GM12878 (cell line): ENCODE data around the gene HAPLN2. TPM values are rescaled to one million over a fixed set of nuclear protein-coding genes. Genes with fewer than 3 reads are reported as not detected.

Experiments used
- CHD1 ChIP-seq: IDR thresholded peaks from 2 replicates; pipeline ENCODE4 v1.6.1; 2012; ENCODE audit warnings: low read depth, low read length, improper control_type of control experiment
- HDGF ChIP-seq: fragments of 450-650 bp; IDR thresholded peaks from 2 replicates; pipeline ENCODE4 v1.6.1; 2016; ENCODE audit warnings: antibody characterized with exemption
- IKZF2 ChIP-seq, 2 experiments: fragments of 450-650 bp; IDR thresholded peaks; 2 replicates each; pipeline ENCODE4 v1.6.1; 2017; ENCODE audit warnings: mild to moderate bottlenecking in 2 of 2, moderate library complexity in 2 of 2
- MEF2B ChIP-seq: fragments of 450-650 bp; IDR thresholded peaks from 2 replicates; pipeline ENCODE4 v1.6.1; 2018; ENCODE audit warnings: mild to moderate bottlenecking, moderate library complexity; ENCODE audit not compliant: partially characterized antibody, poor library complexity, severe bottlenecking
- NR2C1 ChIP-seq: fragments of 450-650 bp; IDR thresholded peaks from 2 replicates; pipeline ENCODE4 v1.6.1; 2017; ENCODE audit warnings: antibody characterized with exemption, mild to moderate bottlenecking, moderate library complexity
- NRF1 ChIP-seq: conservative IDR thresholded peaks from 2 replicates; pipeline ENCODE4 v1.6.1; 2011; ENCODE audit warnings: mild to moderate bottlenecking, low read depth, low read length, improper control_type of control experiment
- POLR2A ChIP-seq: IDR thresholded peaks from 2 replicates; pipeline ENCODE4 v1.6.1; 2011; ENCODE audit warnings: low read depth, mild to moderate bottlenecking, low read length
- POLR2AphosphoS5 ChIP-seq: IDR thresholded peaks from 2 replicates; pipeline ENCODE4 v1.6.1; 2011; ENCODE audit warnings: mild to moderate bottlenecking, low read length, inconsistent platforms
- SPI1 ChIP-seq: IDR thresholded peaks from 2 replicates; pipeline ENCODE4 v1.6.1; 2011; ENCODE audit warnings: low read depth, mild to moderate bottlenecking, low read length, moderate library complexity, borderline replicate concordance; ENCODE audit not compliant: insufficient read depth
- SRF ChIP-seq, 2 experiments: IDR thresholded peaks; 2 replicates each; pipeline ENCODE4 v1.6.1; 2011; ENCODE audit warnings: low read depth in 2 of 2, low read length in 2 of 2, mild to moderate bottlenecking in 1 of 2, moderate library complexity in 1 of 2
- YBX1 ChIP-seq: fragments of 450-650 bp; IDR thresholded peaks from 2 replicates; pipeline ENCODE4 v1.6.1; 2016; ENCODE audit warnings: antibody characterized with exemption
- YY1 ChIP-seq: IDR thresholded peaks from 2 replicates; pipeline ENCODE4 v1.6.1; 2011; ENCODE audit warnings: low read depth, mild to moderate bottlenecking, low read length
- ZSCAN29 ChIP-seq: fragments of 450-650 bp; IDR thresholded peaks from 2 replicates; pipeline ENCODE4 v1.6.1; 2017; ENCODE audit warnings: mild to moderate bottlenecking, moderate library complexity
- polyA plus RNA-seq, 11 experiments: library from polyadenylated mRNA; depleted of rRNA in 4 of 11; unstranded in 6 of 11; stranded (reverse) in 5 of 11; fragments of >200 nt; fragmentation: Nextera tagmentation in 4 of 11; fragmentation: Illumina TruSeq in 1 of 11; extraction: Ambion mirVana in 4 of 11; extraction: Trizol in 1 of 11; gene quantifications; 1 replicate in 1 of 11; 2 replicates in 10 of 11; pipeline versions ENCODE4 v1.2.1 to v1.2.3, GENCODE V29; 2011 to 2016; ENCODE audit warnings: inconsistent platforms in 2 of 11, missing spikeins in 2 of 11, low read depth in 1 of 11
- total RNA-seq, 4 experiments: library from RNA; depleted of rRNA in 3 of 4; stranded (reverse); fragments of >200 nt in 3 of 4; fragmentation: Illumina TruSeq in 1 of 4; extraction: Trizol in 1 of 4; gene quantifications; 2 replicates each; pipeline versions ENCODE4 v1.2.1 to v1.2.3, GENCODE V29; 2013 to 2021
- TF ChIP-seq, protein P1 (sequence below): IDR thresholded peaks from 2 replicates; pipeline ENCODE4 v1.6.1; 2012; ENCODE audit warnings: low read depth, low read length, improper control_type of control experiment
- TF ChIP-seq, protein P2 (sequence below): IDR thresholded peaks from 2 replicates; pipeline ENCODE4 v1.6.1; 2012; ENCODE audit warnings: low read depth, low read length, improper control_type of control experiment

The HAPLN2 gene
- total and polyA plus RNA-seq, 10 of the 15 experiments (the other 5 are each of a cell fraction or from before 2014, with no cell fraction given) = 0.15 to 0.24 TPM; not detected in 8

DNA sequence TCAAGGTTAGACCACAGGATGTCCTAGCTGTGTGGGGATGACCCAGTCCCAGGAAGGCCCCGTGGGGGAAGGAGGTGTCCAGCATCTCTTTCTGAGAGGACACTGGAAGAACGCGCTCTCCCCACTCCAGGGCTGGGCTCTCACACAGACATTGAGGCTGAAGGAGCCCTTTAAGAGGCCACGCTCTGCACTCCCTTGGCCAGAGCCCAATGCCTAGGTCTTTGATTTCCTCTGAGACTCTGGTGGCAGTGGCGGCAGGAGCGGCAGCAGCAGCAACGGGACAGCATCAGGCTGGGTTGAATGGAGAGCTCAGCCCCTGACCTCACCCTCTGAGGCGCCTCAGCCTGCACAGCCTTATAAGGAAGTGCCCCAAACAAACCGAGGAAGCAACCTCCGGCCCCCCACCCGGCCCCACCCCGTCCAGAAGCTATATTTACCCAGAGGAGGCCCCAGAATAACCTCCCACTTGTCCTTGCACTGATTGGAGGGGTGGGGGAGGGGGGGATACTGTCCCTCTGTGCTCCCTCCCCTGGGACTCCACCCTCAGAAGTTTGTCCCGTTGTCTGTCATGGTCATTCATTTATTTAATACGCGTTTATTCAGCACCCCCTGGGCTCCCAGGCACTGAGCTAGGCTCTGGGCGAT is 45.7 kb downstream of the HAPLN2 start (continued):
- no peak for TF ChIP-seq NRF1
- TF ChIP-seq, protein P1, sequence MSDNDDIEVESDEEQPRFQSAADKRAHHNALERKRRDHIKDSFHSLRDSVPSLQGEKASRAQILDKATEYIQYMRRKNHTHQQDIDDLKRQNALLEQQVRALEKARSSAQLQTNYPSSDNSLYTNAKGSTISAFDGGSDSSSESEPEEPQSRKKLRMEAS = no peak
- no peak for TF ChIP-seq YBX1
- TF ChIP-seq IKZF2 (IDR thresholded peaks at IDR 0.05) = no peak
- TF ChIP-seq ZSCAN29 = no peak
- 0 out of 2 replicates have a peak, but pooled peaks have one; percentile 6 for TF ChIP-seq SPI1
- no peak for TF ChIP-seq NR2C1
- TF ChIP-seq SRF (IDR thresholded peaks at IDR 0.05; ENCODE audit: low read depth in 2 of 2, low read length in 2 of 2) = peak; percentile 91 to 96
- no peak for TF ChIP-seq YY1
- no peak for TF ChIP-seq HDGF
- TF ChIP-seq POLR2A = peak; percentile 70
- TF ChIP-seq, protein P2, sequence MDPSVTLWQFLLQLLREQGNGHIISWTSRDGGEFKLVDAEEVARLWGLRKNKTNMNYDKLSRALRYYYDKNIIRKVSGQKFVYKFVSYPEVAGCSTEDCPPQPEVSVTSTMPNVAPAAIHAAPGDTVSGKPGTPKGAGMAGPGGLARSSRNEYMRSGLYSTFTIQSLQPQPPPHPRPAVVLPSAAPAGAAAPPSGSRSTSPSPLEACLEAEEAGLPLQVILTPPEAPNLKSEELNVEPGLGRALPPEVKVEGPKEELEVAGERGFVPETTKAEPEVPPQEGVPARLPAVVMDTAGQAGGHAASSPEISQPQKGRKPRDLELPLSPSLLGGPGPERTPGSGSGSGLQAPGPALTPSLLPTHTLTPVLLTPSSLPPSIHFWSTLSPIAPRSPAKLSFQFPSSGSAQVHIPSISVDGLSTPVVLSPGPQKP = no peak
- no peak for TF ChIP-seq CHD1
- TF ChIP-seq MEF2B = peak; percentile 46
- TF ChIP-seq POLR2AphosphoS5 = peak; percentile 63; the same call in 1 of the 2 replicates
- TF ChIP-seq, all 136 proteins: peak for 7
